Adrenal gland (tissue), 12 donors: ENCODE measurements around the gene RNASE12. TPM values are rescaled to one million over a fixed set of nuclear protein-coding genes. Genes with fewer than 3 reads are reported as not detected.

Experiments
- DNase-seq, 7 donors: peaks; one replicate each; pipeline ENCODE4 v3.0.0-alpha.2; 2019 to 2020
- H3K27ac ChIP-seq, 5 donors: fragments of 200-600 bp; sonication (generic) in 4 of 5; 1 replicate in 3 of 5; 2 replicates in 2 of 5; pipeline versions ENCODE4 v1.5.1 to v1.8.0; 2016 to 2020; ENCODE audit warnings: mild to moderate bottlenecking in 1 of 5
- H3K27me3 ChIP-seq: fragments of 200-600 bp; 2 replicates; pipeline ENCODE4 v1.8.0; 2021
- H3K36me3 ChIP-seq, 2 donors: fragments of 200-600 bp; replicated peaks in 1 of 2; 1 replicate in 1 of 2; 2 replicates in 1 of 2; pipeline versions ENCODE4 v1.5.1 to v1.8.0; 2018 to 2022
- H3K4me1 ChIP-seq, 2 donors: fragments of 200-600 bp; replicated peaks in 1 of 2; 1 replicate in 1 of 2; 2 replicates in 1 of 2; pipeline versions ENCODE4 v1.5.1 to v1.8.0; 2018 to 2021
- H3K4me3 ChIP-seq, 4 donors: fragments of 200-600 bp; sonication (generic) in 3 of 4; one replicate each; pipeline ENCODE4 v1.5.1; 2016 to 2018
- H3K9me3 ChIP-seq, 3 donors: fragments of 200-600 bp; sonication (generic) in 1 of 3; replicated peaks in 1 of 3; 1 replicate in 2 of 3; 2 replicates in 1 of 3; pipeline versions ENCODE4 v1.5.1 to v1.8.0; 2016 to 2021
- POLR2A ChIP-seq, 2 donors: fragments of 450-650 bp; IDR thresholded peaks; one replicate each; pipeline ENCODE4 v1.6.1; 2017; ENCODE audit warnings: antibody characterized with exemption in 2 of 2, mild to moderate bottlenecking in 2 of 2, moderate library complexity in 1 of 2
- WGBS, 4 donors: extraction: QIAGEN DNeasy Blood & Tissue Kit in 2 of 4; methylation state at CpG; one replicate each; pipeline versions ENCODE4 v1.1.5 to v1.1.7; 2013 to 2017; 5-methylcytosine and 5-hydroxymethylcytosine counted together
- intact Hi-C, 2 donors: fragments of 100-400 bp; cut with DNase I; formaldehyde crosslinking; loops; one replicate each; pipeline versions ENCODE4 v1.14.1 to v1.15.0; 2022 to 2023
- polyA plus RNA-seq, 3 donors: library from polyadenylated mRNA; stranded (reverse); fragments of 200-250 nt in 2 of 3; fragments of 350-450 nt in 1 of 3; fragmentation: Illumina TruSeq in 1 of 3; extraction: RNeasy Lipid Tissue Mini Kit (QIAGEN cat#74804) in 1 of 3; gene quantifications; one replicate each; pipeline ENCODE4 v1.2.3, GENCODE V29; 2013 to 2014
- total RNA-seq, 9 donors: library from RNA; depleted of rRNA in 4 of 9; stranded (reverse); fragments of >200 nt in 4 of 9; fragments of 120-200 nt in 1 of 9; fragmentation: NEBNext Ultra II Directional in 1 of 9; extraction: Animal tissue kit (Norgen Biotek cat#: 25700) in 1 of 9; gene quantifications; one replicate each; pipeline versions ENCODE4 v1.1.0 to v1.2.4, GENCODE V29; 2013 to 2023
- TF ChIP-seq, protein P1 (sequence below), 6 experiments: fragments of 450-650 bp in 4 of 6; fragments of 200-600 bp in 2 of 6; sonication (generic) in 1 of 6; IDR thresholded peaks; 1 replicate in 5 of 6; 2 replicates in 1 of 6; pipeline versions ENCODE4 v1.5.1 to v1.8.0; 2016 to 2021; ENCODE audit warnings: antibody characterized with exemption in 6 of 6, mild to moderate bottlenecking in 2 of 6, moderate library complexity in 1 of 6
- donor health status: healthy with polysubstance abuse.
- donor health status: Bipolar disorder and iron deficiency.
- donor health status: DM: yes; HTN: yes; CAD: no.
- donor health status: DM: no; HTN: no; CAD: no.
- donor health status: DM: no; HTN: no; CAD: no.
- donor health status: DM: yes; HTN: yes; CAD: no.

RNASE12 gene
- total and polyA plus RNA-seq, 12 donors = not detected

DNA sequence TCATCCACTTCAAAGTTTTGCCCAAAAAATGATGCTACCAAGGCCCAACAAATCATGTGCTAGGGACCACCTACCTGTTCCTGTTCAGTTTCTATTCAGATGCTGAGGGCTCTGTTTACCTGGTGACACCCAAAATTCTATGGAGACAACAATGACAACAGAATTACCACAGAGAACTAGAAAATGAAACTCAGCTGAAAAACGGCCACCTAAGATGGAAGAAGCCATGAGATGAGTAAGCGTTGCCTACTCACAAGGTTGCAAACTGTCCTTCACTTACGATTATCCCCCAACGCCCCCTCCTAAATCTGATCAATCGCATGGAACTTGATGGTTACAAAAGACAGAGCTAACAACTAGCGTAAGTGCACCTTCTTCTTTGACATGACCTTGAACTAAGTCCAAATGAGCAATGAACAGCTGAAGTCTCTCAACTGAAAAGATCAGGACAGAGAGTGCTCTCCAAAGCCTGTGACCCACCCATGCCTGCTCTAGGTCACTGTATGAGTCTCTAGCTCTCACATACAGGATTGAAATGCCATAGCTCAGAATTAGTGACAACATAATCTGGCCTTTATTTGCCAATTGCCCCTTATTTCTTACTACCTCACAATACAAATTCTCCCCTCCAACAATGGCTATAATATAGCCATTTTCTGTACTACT is 3.6 kb downstream of the RNASE12 start, which contains the start of gene RNASE11:
Gene RNASE11 (minus strand): TSS at position 513 of the 666 bp plus-strand sequence.
- Histone ChIP-seq H3K27me3 (no peaks in the 10 kb centered on the region), H3K27ac (no peak within 1 kb of the TSS), H3K9me3 (no peaks in the 10 kb centered on the region), H3K4me1 (peaks cover 0 to 8% of the 10 kb centered on the region in 2 donors), H3K36me3 (no peaks in the 10 kb centered on the region), H3K4me3 (no peak within 1 kb of the TSS)
- intact Hi-C loops = no loop called here
- no peak for TF ChIP-seq POLR2A (IDR thresholded peaks at IDR 0.05)
- TF ChIP-seq, protein P1, sequence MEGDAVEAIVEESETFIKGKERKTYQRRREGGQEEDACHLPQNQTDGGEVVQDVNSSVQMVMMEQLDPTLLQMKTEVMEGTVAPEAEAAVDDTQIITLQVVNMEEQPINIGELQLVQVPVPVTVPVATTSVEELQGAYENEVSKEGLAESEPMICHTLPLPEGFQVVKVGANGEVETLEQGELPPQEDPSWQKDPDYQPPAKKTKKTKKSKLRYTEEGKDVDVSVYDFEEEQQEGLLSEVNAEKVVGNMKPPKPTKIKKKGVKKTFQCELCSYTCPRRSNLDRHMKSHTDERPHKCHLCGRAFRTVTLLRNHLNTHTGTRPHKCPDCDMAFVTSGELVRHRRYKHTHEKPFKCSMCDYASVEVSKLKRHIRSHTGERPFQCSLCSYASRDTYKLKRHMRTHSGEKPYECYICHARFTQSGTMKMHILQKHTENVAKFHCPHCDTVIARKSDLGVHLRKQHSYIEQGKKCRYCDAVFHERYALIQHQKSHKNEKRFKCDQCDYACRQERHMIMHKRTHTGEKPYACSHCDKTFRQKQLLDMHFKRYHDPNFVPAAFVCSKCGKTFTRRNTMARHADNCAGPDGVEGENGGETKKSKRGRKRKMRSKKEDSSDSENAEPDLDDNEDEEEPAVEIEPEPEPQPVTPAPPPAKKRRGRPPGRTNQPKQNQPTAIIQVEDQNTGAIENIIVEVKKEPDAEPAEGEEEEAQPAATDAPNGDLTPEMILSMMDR (IDR thresholded peaks at IDR 0.05) = no peak
- no peak for DNase-seq
- 43 to 61% (median 50%) methylated on average over 6 of the region's 6 CpGs for WGBS, 4 donors

DNA sequence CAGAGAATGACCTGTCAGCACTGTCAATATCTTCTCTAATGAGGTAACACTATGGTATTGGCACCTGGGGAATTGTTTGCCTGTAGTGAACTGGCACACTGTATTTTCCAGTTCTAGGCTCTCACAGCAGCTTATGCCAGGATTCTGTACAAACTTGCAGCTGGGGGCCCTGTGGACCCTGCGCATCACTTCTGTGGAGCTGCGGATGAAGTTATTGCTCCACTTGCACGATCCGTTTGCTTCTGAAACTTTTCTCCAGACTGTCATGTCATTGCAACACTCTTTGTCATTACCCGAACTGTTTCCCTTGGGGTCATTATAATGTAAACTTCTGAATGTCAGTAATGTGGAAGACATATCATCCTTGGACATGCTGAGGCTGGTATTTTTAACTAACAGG is 7.3 kb downstream of the RNASE12 start:
- DNase-seq = no peak
- no peak overlapping the region for H3K4me3 ChIP-seq
- H3K36me3 ChIP-seq = no peaks in the 10 kb centered on the region
- no peak for TF ChIP-seq POLR2A (IDR thresholded peaks at IDR 0.05)
- TF ChIP-seq, protein P1 (IDR thresholded peaks at IDR 0.05) = no peak
- H3K9me3 ChIP-seq = no peaks in the 10 kb centered on the region
- WGBS, 4 donors = 59 to 67% (median 65%) methylated on average over 5 of the region's 5 CpGs
- H3K27ac ChIP-seq = no peak overlapping the region
- peaks cover 0 to 8% of the 10 kb centered on the region in 2 donors for H3K4me1 ChIP-seq
- intact Hi-C loops = no loop called here
- H3K27me3 ChIP-seq = no peaks in the 10 kb centered on the region

GRCh38 chr14:20583142-20583541 is 8.0 kb downstream of the RNASE12 start:
- intact Hi-C loops = no loop called here
- Histone ChIP-seq H3K4me1 (peaks cover 0 to 8% of the 10 kb centered on the region in 2 donors), H3K9me3 (no peaks in the 10 kb centered on the region), H3K27me3 (no peaks in the 10 kb centered on the region), H3K27ac (no peak overlapping the region), H3K36me3 (no peaks in the 10 kb centered on the region), H3K4me3 (no peak overlapping the region)
- no peak for DNase-seq
- TF ChIP-seq, protein P1 (IDR thresholded peaks at IDR 0.05) = no peak
- no peak for TF ChIP-seq POLR2A (IDR thresholded peaks at IDR 0.05)

GRCh38 chr14:20580242-20580641 is 10.9 kb downstream of the RNASE12 start:
- no peaks in the 10 kb centered on the region for H3K27me3 ChIP-seq
- no peaks in the 10 kb centered on the region for H3K36me3 ChIP-seq
- H3K4me1 ChIP-seq = no peaks in the 10 kb centered on the region
- intact Hi-C loops = no loop called here
- no peaks in the 10 kb centered on the region for H3K9me3 ChIP-seq
- H3K27ac ChIP-seq = no peak overlapping the region
- no peak overlapping the region for H3K4me3 ChIP-seq
- 77 to 82% (median 80%) methylated on average over 4 of the region's 4 CpGs for WGBS, 4 donors
- no peak for DNase-seq
- TF ChIP-seq POLR2A (IDR thresholded peaks at IDR 0.05) = no peak
- TF ChIP-seq, protein P1 (IDR thresholded peaks at IDR 0.05) = no peak
